22Rv1 (cell line): ENCODE measurements around the gene TTC7B.

Experiments used
- ZFX ChIP-seq: fragments of 450-650 bp; IDR thresholded peaks from 2 replicates; pipeline ENCODE4 v1.6.1; 2017; ENCODE audit warnings: antibody characterized with exemption, borderline replicate concordance
- TF ChIP-seq, protein P1 (sequence below): fragments of 450-650 bp; IDR thresholded peaks from 2 replicates; pipeline ENCODE4 v1.5.1; 2017; ENCODE audit warnings: mild to moderate bottlenecking

DNA sequence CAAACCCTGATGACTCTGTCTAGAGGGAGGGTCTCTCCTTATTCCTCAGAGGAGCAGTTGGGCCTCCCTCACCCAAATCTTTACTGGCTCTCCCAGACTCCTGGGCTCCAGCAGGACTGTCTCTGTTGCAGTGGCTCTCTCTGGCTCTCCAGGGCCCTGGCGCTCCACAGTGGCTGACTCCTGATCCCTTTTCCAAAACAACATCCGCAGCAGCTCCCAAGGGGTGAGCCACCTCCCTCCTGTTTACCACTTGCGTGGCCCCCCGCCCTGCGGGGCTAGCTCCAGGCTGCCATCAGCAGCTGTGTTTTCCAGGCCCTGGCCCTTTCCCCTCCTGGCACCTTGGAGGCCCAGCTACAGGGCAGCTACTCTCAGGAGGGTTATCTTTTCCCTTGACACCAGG, 295.9 kb downstream of the TTC7B start:
- TF ChIP-seq, protein P1, sequence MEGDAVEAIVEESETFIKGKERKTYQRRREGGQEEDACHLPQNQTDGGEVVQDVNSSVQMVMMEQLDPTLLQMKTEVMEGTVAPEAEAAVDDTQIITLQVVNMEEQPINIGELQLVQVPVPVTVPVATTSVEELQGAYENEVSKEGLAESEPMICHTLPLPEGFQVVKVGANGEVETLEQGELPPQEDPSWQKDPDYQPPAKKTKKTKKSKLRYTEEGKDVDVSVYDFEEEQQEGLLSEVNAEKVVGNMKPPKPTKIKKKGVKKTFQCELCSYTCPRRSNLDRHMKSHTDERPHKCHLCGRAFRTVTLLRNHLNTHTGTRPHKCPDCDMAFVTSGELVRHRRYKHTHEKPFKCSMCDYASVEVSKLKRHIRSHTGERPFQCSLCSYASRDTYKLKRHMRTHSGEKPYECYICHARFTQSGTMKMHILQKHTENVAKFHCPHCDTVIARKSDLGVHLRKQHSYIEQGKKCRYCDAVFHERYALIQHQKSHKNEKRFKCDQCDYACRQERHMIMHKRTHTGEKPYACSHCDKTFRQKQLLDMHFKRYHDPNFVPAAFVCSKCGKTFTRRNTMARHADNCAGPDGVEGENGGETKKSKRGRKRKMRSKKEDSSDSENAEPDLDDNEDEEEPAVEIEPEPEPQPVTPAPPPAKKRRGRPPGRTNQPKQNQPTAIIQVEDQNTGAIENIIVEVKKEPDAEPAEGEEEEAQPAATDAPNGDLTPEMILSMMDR: no peak
- no peak for TF ChIP-seq ZFX
